B cell (primary cell): Measurements from ENCODE around the gene GJA9. TPM values are rescaled to one million over a fixed set of nuclear protein-coding genes. Genes with fewer than 3 reads are reported as not detected.

Experiments
- ATAC-seq: fragments of 200-7000 bp; cut with Tn5 transposase; one replicate; pipeline ENCODE4 v1.10.0; 2021; ENCODE audit warnings: low read depth, mild to moderate bottlenecking, moderate number of reproducible peaks, moderate library complexity
- CTCF ChIA-PET: fragments of 350-600 bp; sonication (Branson Sonifier 250); formaldehyde crosslinking; loops from one replicate; lab custom pipeline; 2021; ENCODE audit warnings: antibody characterized with exemption, inconsistent platforms; lab: Charles Lee
- POLR2A ChIA-PET: fragments of 350-600 bp; sonication (Branson Sonifier 250); formaldehyde crosslinking; loops from one replicate; lab custom pipeline; 2021; ENCODE audit warnings: antibody characterized with exemption; lab: Charles Lee
- DNase-seq: peaks from one replicate; pipeline ENCODE4 v3.0.0; 2013
- H2AFZ ChIP-seq: 2 replicates; pipeline ENCODE4 v1.6.1; 2012; ENCODE audit warnings: mild to moderate bottlenecking, low read depth, low read length; ENCODE audit not compliant: insufficient read depth, poor library complexity, severe bottlenecking
- H3K27ac ChIP-seq, 2 donors: 1 replicate in 1 of 2; 2 replicates in 1 of 2; pipeline ENCODE4 v1.5.1; 2012 to 2013; ENCODE audit warnings: low read length in 2 of 2, mild to moderate bottlenecking in 2 of 2, moderate library complexity in 1 of 2
- H3K27me3 ChIP-seq, 4 experiments: fragments of 200-600 bp in 1 of 4; sonication (generic) in 1 of 4; replicated peaks in 1 of 4; 1 replicate in 2 of 4; 2 replicates in 2 of 4; pipeline versions ENCODE4 v1.6.1 to v1.7.0; 2013 to 2016; ENCODE audit warnings: low read length in 3 of 4, mild to moderate bottlenecking in 2 of 4, mixed read lengths in 1 of 4, moderate library complexity in 1 of 4; ENCODE audit not compliant: insufficient read depth in 4 of 4, control insufficient read depth in 3 of 4; ENCODE audit errors: control extremely low read depth in 1 of 4
- H3K36me3 ChIP-seq, 2 experiments: replicated peaks in 1 of 2; 1 replicate in 1 of 2; 2 replicates in 1 of 2; pipeline versions ENCODE4 v1.6.1 to v1.7.1; 2013; ENCODE audit warnings: low read length in 1 of 2; ENCODE audit not compliant: insufficient read depth in 2 of 2, control insufficient read depth in 1 of 2; ENCODE audit errors: control extremely low read depth in 1 of 2, extremely low read depth in 1 of 2
- H3K4me1 ChIP-seq, 2 donors: fragments of 200-600 bp in 1 of 2; sonication (generic) in 1 of 2; 1 replicate in 1 of 2; 2 replicates in 1 of 2; pipeline versions ENCODE4 v1.5.1 to v1.6.1; 2013 to 2017; ENCODE audit warnings: low read length in 2 of 2; ENCODE audit not compliant: control insufficient read depth in 2 of 2, insufficient read depth in 2 of 2
- H3K4me2 ChIP-seq: replicated peaks from 2 replicates; pipeline ENCODE3; 2012; ENCODE audit warnings: mild to moderate bottlenecking, low read depth, low read length; ENCODE audit not compliant: poor library complexity, severe bottlenecking
- H3K4me3 ChIP-seq, 5 experiments: fragments of 200-600 bp in 1 of 5; sonication (generic) in 1 of 5; 1 replicate in 3 of 5; 2 replicates in 2 of 5; pipeline versions ENCODE4 v1.5.1 to v1.7.0; 2011 to 2016; ENCODE audit warnings: low read length in 4 of 5, mild to moderate bottlenecking in 4 of 5, low read depth in 2 of 5, control low read depth in 1 of 5, moderate library complexity in 1 of 5; ENCODE audit not compliant: insufficient read depth in 1 of 5; ENCODE audit errors: control extremely low read depth in 1 of 5, extremely low read depth in 1 of 5
- H3K79me2 ChIP-seq: fragments of 200-600 bp; sonication (generic); one replicate; pipeline ENCODE4 v1.6.0; 2016; ENCODE audit warnings: low read length; ENCODE audit not compliant: control insufficient read depth, insufficient read depth
- H3K9ac ChIP-seq: fragments of 200-600 bp; sonication (generic); 2 replicates; pipeline ENCODE4 v1.6.1; 2017; ENCODE audit warnings: mild to moderate bottlenecking, low read length, moderate library complexity
- H3K9me3 ChIP-seq, 3 donors: one replicate each; pipeline versions ENCODE4 v1.6.1 to v1.7.1; 2013; ENCODE audit warnings: low read length in 2 of 3; ENCODE audit not compliant: control insufficient read depth in 2 of 3, insufficient read depth in 1 of 3; ENCODE audit errors: control extremely low read depth in 1 of 3
- H4K20me1 ChIP-seq: 2 replicates; pipeline ENCODE4 v1.6.0; 2012; ENCODE audit warnings: mild to moderate bottlenecking, low read length; ENCODE audit not compliant: insufficient read depth, control insufficient read depth, poor library complexity, severe bottlenecking
- H3K27ac Mint-ChIP-seq: one replicate; pipeline ENCODE4 v1.8.0; 2021; ENCODE audit warnings: mixed read lengths
- H3K27me3 Mint-ChIP-seq: one replicate; pipeline ENCODE4 v1.8.0; 2021; ENCODE audit warnings: mixed read lengths
- H3K4me1 Mint-ChIP-seq: one replicate; pipeline ENCODE4 v1.8.0; 2021; ENCODE audit warnings: mixed read lengths
- H3K4me3 Mint-ChIP-seq: one replicate; pipeline ENCODE4 v1.8.0; 2021; ENCODE audit warnings: mixed read lengths
- H3K9me3 Mint-ChIP-seq: one replicate; pipeline ENCODE4 v1.8.0; 2022; ENCODE audit warnings: mixed read lengths; ENCODE audit not compliant: insufficient read depth
- EZH2 ChIP-seq: IDR thresholded peaks from 2 replicates; pipeline ENCODE4 v1.6.1; 2012; ENCODE audit warnings: borderline replicate concordance, low read depth, mild to moderate bottlenecking, moderate library complexity, low read length; ENCODE audit not compliant: insufficient read depth, poor library complexity, severe bottlenecking
- WGBS: methylation state at CpG from one replicate; pipeline ENCODE4 v1.1.5; 2013; ENCODE audit warnings: missing lambda C conversion rate; ENCODE audit not compliant: insufficient coverage; 5-methylcytosine and 5-hydroxymethylcytosine counted together
- intact Hi-C: fragments of 100-400 bp; cut with micrococcal nuclease; formaldehyde crosslinking; loops from one replicate; pipeline ENCODE4 v1.10.0; 2022
- polyA plus RNA-seq: library from polyadenylated mRNA; depleted of rRNA; stranded (reverse); fragments of >200 nt; gene quantifications from 2 replicates; pipeline ENCODE4 v1.2.3, GENCODE V29; 2012
- total RNA-seq, 2 donors: library from RNA; stranded (reverse); fragments of 120-200 nt in 1 of 2; gene quantifications; 1 replicate in 1 of 2; 2 replicates in 1 of 2; pipeline versions ENCODE4 v1.2.3 to v1.2.4, GENCODE V29; 2013 to 2022
- TF ChIP-seq, protein P1 (sequence below): fragments of 200-600 bp; IDR thresholded peaks from one replicate; pipeline ENCODE4 v1.8.0; 2022; ENCODE audit warnings: antibody characterized with exemption, mild to moderate bottlenecking

The GJA9 gene
- total and polyA plus RNA-seq, 2 donors (not counting 1 experiment from before 2014, with no cell fraction given) = not detected

DNA sequence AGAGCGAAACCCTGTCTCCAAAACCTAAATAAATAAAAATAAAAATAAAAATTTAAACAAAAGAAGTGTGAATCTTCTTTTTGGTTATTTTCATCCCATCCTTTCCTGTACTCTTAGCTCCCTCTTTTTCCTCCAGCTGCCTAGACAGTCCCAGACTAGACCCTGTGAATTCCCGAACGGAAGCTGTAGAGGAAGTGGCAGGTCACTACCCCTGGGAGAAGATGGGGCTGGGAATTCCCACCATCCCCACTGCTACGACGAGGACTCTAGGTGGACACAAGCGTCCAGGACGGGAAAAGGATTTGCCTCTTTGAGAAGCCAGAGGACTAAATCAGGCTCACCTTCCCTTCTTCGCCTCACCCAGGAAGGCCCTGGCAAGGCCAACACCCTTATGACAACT lies 47.7 kb upstream of the GJA9 start:
- intact Hi-C loops = no loop called here
- H3K36me3 ChIP-seq = no peaks in the 10 kb centered on the region
- H3K4me3 Mint-ChIP-seq = no peak overlapping the region
- CTCF ChIA-PET = no interaction called here
- no peak for DNase-seq
- H3K79me2 ChIP-seq = no peaks in the 10 kb centered on the region
- POLR2A ChIA-PET = no interaction called here
- WGBS = 82% methylated on average over 3 of the region's 8 CpGs
- H3K9me3 ChIP-seq = no peaks in the 10 kb centered on the region
- H3K9ac ChIP-seq = no peak overlapping the region
- no peaks in the 10 kb centered on the region for H3K9me3 Mint-ChIP-seq
- H3K27me3 Mint-ChIP-seq = no peaks in the 10 kb centered on the region
- H3K27ac Mint-ChIP-seq = no peak overlapping the region
- no peaks in the 10 kb centered on the region for H3K4me1 ChIP-seq
- no peak overlapping the region for H3K4me3 ChIP-seq
- no peak overlapping the region for H2AFZ ChIP-seq
- ATAC-seq = no peak
- no peak overlapping the region for H3K4me2 ChIP-seq
- no peaks in the 10 kb centered on the region for H4K20me1 ChIP-seq
- no peak for TF ChIP-seq EZH2
- TF ChIP-seq, protein P1, sequence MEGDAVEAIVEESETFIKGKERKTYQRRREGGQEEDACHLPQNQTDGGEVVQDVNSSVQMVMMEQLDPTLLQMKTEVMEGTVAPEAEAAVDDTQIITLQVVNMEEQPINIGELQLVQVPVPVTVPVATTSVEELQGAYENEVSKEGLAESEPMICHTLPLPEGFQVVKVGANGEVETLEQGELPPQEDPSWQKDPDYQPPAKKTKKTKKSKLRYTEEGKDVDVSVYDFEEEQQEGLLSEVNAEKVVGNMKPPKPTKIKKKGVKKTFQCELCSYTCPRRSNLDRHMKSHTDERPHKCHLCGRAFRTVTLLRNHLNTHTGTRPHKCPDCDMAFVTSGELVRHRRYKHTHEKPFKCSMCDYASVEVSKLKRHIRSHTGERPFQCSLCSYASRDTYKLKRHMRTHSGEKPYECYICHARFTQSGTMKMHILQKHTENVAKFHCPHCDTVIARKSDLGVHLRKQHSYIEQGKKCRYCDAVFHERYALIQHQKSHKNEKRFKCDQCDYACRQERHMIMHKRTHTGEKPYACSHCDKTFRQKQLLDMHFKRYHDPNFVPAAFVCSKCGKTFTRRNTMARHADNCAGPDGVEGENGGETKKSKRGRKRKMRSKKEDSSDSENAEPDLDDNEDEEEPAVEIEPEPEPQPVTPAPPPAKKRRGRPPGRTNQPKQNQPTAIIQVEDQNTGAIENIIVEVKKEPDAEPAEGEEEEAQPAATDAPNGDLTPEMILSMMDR = no peak
- H3K27ac ChIP-seq = no peak overlapping the region
- H3K27me3 ChIP-seq = no peaks in the 10 kb centered on the region
- no peaks in the 10 kb centered on the region for H3K4me1 Mint-ChIP-seq

DNA sequence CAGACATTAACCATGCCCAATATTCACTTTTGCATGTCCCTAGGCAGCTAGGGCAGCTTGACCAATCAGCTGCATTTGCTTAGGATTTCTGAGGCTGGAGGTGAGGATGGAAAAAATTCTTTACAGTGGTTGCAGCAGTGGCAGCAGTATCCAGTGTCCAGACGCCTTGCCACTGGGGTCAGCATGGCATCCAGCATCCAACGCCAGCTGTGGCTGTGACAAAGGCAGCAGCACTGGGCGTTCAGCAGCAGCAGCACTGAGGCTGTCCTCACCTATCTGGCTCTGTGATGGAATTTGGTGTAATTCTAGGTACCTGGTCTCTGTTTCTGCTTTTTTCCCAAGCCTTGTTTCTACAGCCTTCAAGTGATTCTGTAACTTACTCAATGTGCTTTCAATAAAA lies 44.7 kb upstream of the GJA9 start:
- POLR2A ChIA-PET = no interaction called here
- Histone ChIP-seq H3K79me2 (no peaks in the 10 kb centered on the region), H3K27me3 (no peaks in the 10 kb centered on the region), H3K27ac (no peak overlapping the region), H3K36me3 (no peaks in the 10 kb centered on the region), H4K20me1 (no peaks in the 10 kb centered on the region), H3K4me1 (no peaks in the 10 kb centered on the region), H3K4me2 (no peak overlapping the region), H2AFZ (no peak overlapping the region), H3K4me3 (no peak overlapping the region), H3K9ac (no peak overlapping the region), H3K9me3 (no peaks in the 10 kb centered on the region)
- CTCF ChIA-PET = no interaction called here
- H3K27ac Mint-ChIP-seq = no peak overlapping the region
- no peak overlapping the region for H3K4me3 Mint-ChIP-seq
- TF ChIP-seq, protein P1 = no peak
- no peak for DNase-seq
- no peaks in the 10 kb centered on the region for H3K27me3 Mint-ChIP-seq
- no peaks in the 10 kb centered on the region for H3K9me3 Mint-ChIP-seq
- no peaks in the 10 kb centered on the region for H3K4me1 Mint-ChIP-seq
- ATAC-seq = no peak
- 93% methylated on average over 3 of the region's 3 CpGs for WGBS
- intact Hi-C loops = no loop called here
